Measurements from ENCODE around the gene GPR37L1. TPM values are rescaled to one million over a fixed set of nuclear protein-coding genes. Genes with fewer than 3 reads are reported as not detected.
"Not testable (repeated sequence)": the region's sequence is repeated elsewhere in the genome, so short reads cannot be mapped to it uniquely, and the experiment has no call there.

GPR37L1 gene
- total RNA-seq, 2 experiments from 2014 or later, result not detected

DNA sequence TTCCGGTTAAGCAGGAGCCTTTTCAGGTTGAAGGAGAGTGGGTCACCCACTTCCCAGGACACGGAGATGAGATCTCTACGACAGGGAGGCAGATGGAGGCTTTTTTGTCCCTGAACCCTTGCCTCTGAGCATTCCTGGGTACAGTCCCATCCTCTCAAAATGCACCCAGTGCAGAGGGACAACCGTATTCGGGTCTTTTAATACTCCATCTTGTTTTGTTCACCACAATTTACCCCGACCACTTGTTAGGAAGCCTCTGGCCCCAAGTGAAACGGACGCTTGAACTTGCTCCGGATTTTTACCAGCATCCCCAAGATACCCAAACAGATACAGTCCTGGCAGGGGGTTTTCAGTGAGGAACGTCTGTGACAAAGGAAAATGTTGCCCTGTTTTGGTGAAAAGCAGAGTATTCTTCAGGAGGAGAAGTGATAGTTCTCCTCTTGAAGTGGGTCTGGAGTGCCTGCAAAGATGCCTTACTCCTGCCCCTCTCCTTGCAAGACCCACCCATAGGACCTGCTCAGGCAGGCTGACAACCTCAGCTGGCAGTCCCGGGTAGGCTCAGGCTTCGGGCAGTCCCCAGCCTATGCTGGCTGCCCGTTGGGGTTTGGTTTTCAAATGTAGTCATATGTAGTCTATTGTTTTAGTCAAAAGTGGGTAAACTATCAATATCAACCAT is 22.5 kb downstream of the GPR37L1 start:
- H3K4me3 ChIP-seq (ENCODE audit: low read length), result peak overlapping the region; percentile 89
- Mint-ChIP-seq H3K4me1 (ENCODE audit: low read depth) (peaks cover 45% of the 10 kb centered on the region), H3K27ac (peak overlapping the region; percentile 94), H3K4me3 (peak overlapping the region; percentile 97), H3K27me3 (no peaks in the 10 kb centered on the region), H3K9me3 (no peaks in the 10 kb centered on the region), H3K36me3 (ENCODE audit: low read depth) (peaks cover 42% of the 10 kb centered on the region)
- TF ChIP-seq, protein P1, sequence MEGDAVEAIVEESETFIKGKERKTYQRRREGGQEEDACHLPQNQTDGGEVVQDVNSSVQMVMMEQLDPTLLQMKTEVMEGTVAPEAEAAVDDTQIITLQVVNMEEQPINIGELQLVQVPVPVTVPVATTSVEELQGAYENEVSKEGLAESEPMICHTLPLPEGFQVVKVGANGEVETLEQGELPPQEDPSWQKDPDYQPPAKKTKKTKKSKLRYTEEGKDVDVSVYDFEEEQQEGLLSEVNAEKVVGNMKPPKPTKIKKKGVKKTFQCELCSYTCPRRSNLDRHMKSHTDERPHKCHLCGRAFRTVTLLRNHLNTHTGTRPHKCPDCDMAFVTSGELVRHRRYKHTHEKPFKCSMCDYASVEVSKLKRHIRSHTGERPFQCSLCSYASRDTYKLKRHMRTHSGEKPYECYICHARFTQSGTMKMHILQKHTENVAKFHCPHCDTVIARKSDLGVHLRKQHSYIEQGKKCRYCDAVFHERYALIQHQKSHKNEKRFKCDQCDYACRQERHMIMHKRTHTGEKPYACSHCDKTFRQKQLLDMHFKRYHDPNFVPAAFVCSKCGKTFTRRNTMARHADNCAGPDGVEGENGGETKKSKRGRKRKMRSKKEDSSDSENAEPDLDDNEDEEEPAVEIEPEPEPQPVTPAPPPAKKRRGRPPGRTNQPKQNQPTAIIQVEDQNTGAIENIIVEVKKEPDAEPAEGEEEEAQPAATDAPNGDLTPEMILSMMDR (IDR thresholded peaks at IDR 0.05), result no peak
- no peaks in the 10 kb centered on the region for H3K27me3 ChIP-seq (ENCODE audit: control insufficient read depth in 1 of 2, insufficient read depth in 2 of 2, low read length in 2 of 2)
- DNase-seq, result peak in 4 of 14 experiments; percentile 14 to 59 (median 30)
- H3K27ac ChIP-seq (ENCODE audit: low read depth in 1 of 2, low read length in 2 of 2), result peak overlapping the region in 1 of 2 donors; percentile 44
- no peaks in the 10 kb centered on the region for H3K9me3 ChIP-seq (ENCODE audit: control insufficient read depth in 1 of 2, insufficient read depth in 1 of 2, low read length in 2 of 2)
- intact Hi-C loops (cut with DNase I, micrococcal nuclease), result loop anchor here in 1 of 2 experiments (5.0 to 10.0 kb wide), 3 partner anchors 318 to 990 kb away; partner anchors contain the start of genes IPO9, RABIF and TMEM9
- H3K4me1 ChIP-seq (ENCODE audit: insufficient read depth, low read length), result peaks cover 40% of the 10 kb centered on the region
- H3K36me3 ChIP-seq (ENCODE audit: insufficient read depth, low read length), result peaks cover 48% of the 10 kb centered on the region
- ChIA-PET POLR2A (interaction anchor here (6.4 kb wide), 1 partner anchor 16 kb away, joined by 66 read pairs; the partner anchor contains the start of gene PTPN7), CTCF (interaction anchor here (2.2 to 4.0 kb wide), 2 partner anchors 10 to 15 kb away, joined by 8 to 15 read pairs; partner anchors contain the start of gene PTPN7)
- peak; percentile 8 for ATAC-seq (ENCODE audit: poor library complexity)

DNA sequence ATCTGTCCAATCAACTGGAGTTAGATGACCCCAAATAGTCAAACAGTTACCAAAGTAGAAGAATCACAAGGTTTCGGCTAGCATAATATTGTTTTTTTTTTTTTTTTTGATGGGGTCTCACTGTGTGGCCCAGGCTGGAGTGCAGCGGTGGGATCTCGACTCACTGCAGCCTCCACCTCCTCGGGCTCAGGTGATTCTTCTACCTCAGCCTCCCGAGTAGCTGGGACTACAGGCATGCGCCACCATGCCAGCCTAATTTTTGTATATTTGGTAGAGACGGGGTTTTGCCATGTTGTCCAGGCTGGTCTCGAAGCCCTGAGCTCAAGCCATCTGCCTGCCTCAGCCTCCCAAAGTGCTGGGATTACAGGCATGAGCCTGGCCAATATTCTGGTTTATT is 23.0 kb downstream of the GPR37L1 start:
- not testable (repeated sequence) for H3K27me3 ChIP-seq (ENCODE audit: control insufficient read depth in 1 of 2, insufficient read depth in 2 of 2, low read length in 2 of 2)

DNA sequence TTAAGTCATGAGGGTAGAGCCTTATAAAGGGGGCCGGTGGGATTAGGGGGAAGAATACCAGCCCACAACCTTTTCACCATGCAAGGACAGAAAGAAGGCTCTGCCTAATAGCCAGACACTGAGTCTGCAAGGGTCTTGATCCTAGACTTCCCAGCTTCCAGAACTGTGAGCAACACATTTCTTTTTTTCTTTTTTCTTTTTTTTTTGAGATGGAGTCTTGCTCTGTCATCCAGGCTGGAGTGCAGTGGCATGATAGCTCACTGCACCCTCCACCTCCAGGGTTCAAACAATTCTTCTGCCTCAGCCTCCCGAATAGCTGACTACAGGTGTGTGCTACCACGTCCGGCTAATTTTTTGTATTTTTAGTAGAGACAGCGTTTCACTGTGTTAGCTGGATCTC is 23.6 kb downstream of the GPR37L1 start:
- Histone ChIP-seq H3K9me3 (ENCODE audit: control insufficient read depth in 1 of 2, insufficient read depth in 1 of 2, low read length in 2 of 2) (no peaks in the 10 kb centered on the region), H3K36me3 (ENCODE audit: insufficient read depth, low read length) (peaks cover 52% of the 10 kb centered on the region), H3K27ac (ENCODE audit: low read depth in 1 of 2, low read length in 2 of 2) (no peak overlapping the region), H3K4me3 (ENCODE audit: low read length) (no peak overlapping the region), H3K27me3 (ENCODE audit: control insufficient read depth in 1 of 2, insufficient read depth in 2 of 2, low read length in 2 of 2) (no peaks in the 10 kb centered on the region), H3K4me1 (ENCODE audit: insufficient read depth, low read length) (peaks cover 30% of the 10 kb centered on the region)
- no peaks in the 10 kb centered on the region for H3K27me3 Mint-ChIP-seq
- peaks cover 53% of the 10 kb centered on the region for H3K36me3 Mint-ChIP-seq (ENCODE audit: low read depth)
- peak overlapping the region; percentile 97 for H3K4me3 Mint-ChIP-seq
- TF ChIP-seq, protein P1 (IDR thresholded peaks at IDR 0.05), result no peak
- peak overlapping the region; percentile 94 for H3K27ac Mint-ChIP-seq
- H3K4me1 Mint-ChIP-seq (ENCODE audit: low read depth), result peaks cover 41% of the 10 kb centered on the region
- no peak for DNase-seq
- ChIA-PET CTCF (interaction anchor here (2.2 to 4.0 kb wide), 2 partner anchors 9 to 14 kb away, joined by 8 to 15 read pairs; partner anchors contain the start of gene PTPN7), POLR2A (interaction anchor here (6.4 kb wide), 1 partner anchor 15 kb away, joined by 66 read pairs; the partner anchor contains the start of gene PTPN7)
- H3K9me3 Mint-ChIP-seq, result no peaks in the 10 kb centered on the region
- ATAC-seq (ENCODE audit: poor library complexity), result no peak
- intact Hi-C loops (cut with DNase I, micrococcal nuclease), result loop anchor here in 1 of 2 experiments (5.0 to 10.0 kb wide), 3 partner anchors 319 to 991 kb away; partner anchors contain the start of genes IPO9, RABIF and TMEM9

More for the DNA sequence above, 23.0 kb downstream of the GPR37L1 start:
- H3K27me3 Mint-ChIP-seq; H3K4me3 ChIP-seq (ENCODE audit: low read length); H3K27ac ChIP-seq (ENCODE audit: low read depth in 1 of 2, low read length in 2 of 2); H3K9me3 Mint-ChIP-seq; H3K9me3 ChIP-seq (ENCODE audit: control insufficient read depth in 1 of 2, insufficient read depth in 1 of 2, low read length in 2 of 2); DNase-seq; ATAC-seq (ENCODE audit: poor library complexity): not testable (repeated sequence)
- Mint-ChIP-seq H3K36me3 (ENCODE audit: low read depth) (peaks cover 47% of the 10 kb centered on the region), H3K4me3 (peak overlapping the region; percentile 97), H3K27ac (peak overlapping the region; percentile 94), H3K4me1 (ENCODE audit: low read depth) (peaks cover 43% of the 10 kb centered on the region)
- POLR2A ChIA-PET, result interaction anchor here (6.4 kb wide), 1 partner anchor 16 kb away, joined by 66 read pairs; the partner anchor contains the start of gene PTPN7
- H3K36me3 ChIP-seq (ENCODE audit: insufficient read depth, low read length), result peaks cover 50% of the 10 kb centered on the region
- CTCF ChIA-PET, result interaction anchor here (2.2 to 4.0 kb wide), 2 partner anchors 9 to 14 kb away, joined by 8 to 15 read pairs; partner anchors contain the start of gene PTPN7
- intact Hi-C loops (cut with DNase I, micrococcal nuclease), result loop anchor here in 1 of 2 experiments (5.0 to 10.0 kb wide), 3 partner anchors 318 to 991 kb away; partner anchors contain the start of genes IPO9, RABIF and TMEM9
- peaks cover 35% of the 10 kb centered on the region for H3K4me1 ChIP-seq (ENCODE audit: insufficient read depth, low read length)
